Spleen (tissue), 7 donors: ENCODE measurements around the gene DLG2.

Source experiments
- CTCF ChIP-seq, 11 experiments: fragments of 200-600 bp in 7 of 11; fragments of 450-650 bp in 4 of 11; sonication (generic) in 4 of 11; IDR thresholded peaks in 8 of 11; conservative IDR thresholded peaks in 3 of 11; 1 replicate in 7 of 11; 2 replicates in 4 of 11; pipeline versions ENCODE4 v1.4.0 to v1.8.0; 2016 to 2021; ENCODE audit warnings: antibody characterized with exemption in 11 of 11, inconsistent platforms in 4 of 11, mild to moderate bottlenecking in 1 of 11
- POLR2A ChIP-seq, 3 donors: fragments of 450-650 bp; IDR thresholded peaks; one replicate each; pipeline ENCODE4 v1.5.1; 2017; ENCODE audit warnings: antibody characterized with exemption in 3 of 3, mild to moderate bottlenecking in 1 of 3
- POLR2AphosphoS5 ChIP-seq, 3 donors: sonication (generic); formaldehyde crosslinking; IDR thresholded peaks; one replicate each; pipeline ENCODE4 v1.5.1; 2017; ENCODE audit warnings: antibody characterized with exemption in 3 of 3
- donor health status: DM: no; HTN: no; CAD: no; lungs with moderate emphysema.
- donor health status: DM: no; HTN: no; CAD: no.
- donor health status: DM: no; HTN: no; CAD: no.

- TF ChIP-seq CTCF (IDR thresholded peaks at IDR 0.05 in 8 of 11, conservative IDR thresholded peaks at IDR 0.05 in 3 of 11) (no peak), POLR2AphosphoS5 (IDR thresholded peaks at IDR 0.05) (no peak), POLR2A (IDR thresholded peaks at IDR 0.05) (no peak)
These were observed 1334.2 kb downstream of the DLG2 start for GRCh38 chr11:84292955-84293354.
